Measurements from ENCODE around the gene IRF2.
"Not testable (repeated sequence)": the region's sequence is repeated elsewhere in the genome, so short reads cannot be mapped to it uniquely, and the experiment has no call there.

Gene IRF2

GRCh38 chr4:184342857-184343237 lies 131.5 kb downstream of the IRF2 start:
- DNase-seq, result peak in 1 of 2 experiments; percentile 5

GRCh38 chr4:184342167-184342856 lies 132.0 kb downstream of the IRF2 start:
- DNase-seq, result no peak

GRCh38 chr4:184339398-184340193 lies 134.8 kb downstream of the IRF2 start:
- not testable (repeated sequence) for DNase-seq

GRCh38 chr4:184337907-184338306 lies 136.4 kb downstream of the IRF2 start:
- DNase-seq, result no peak
